ENCODE data around the gene NRCAM. TPM values are rescaled to one million over a fixed set of nuclear protein-coding genes. Genes with fewer than 3 reads are reported as not detected.

Gene NRCAM
- total RNA-seq, 6 experiments from 2014 or later, result 0.27 to 0.51 (median 0.40) TPM

GRCh38 chr7:108301387-108301786 is 154.8 kb downstream of the NRCAM start:
- no peak for TF ChIP-seq CTCF (IDR thresholded peaks at IDR 0.05)
- Mint-ChIP-seq H3K4me1 (ENCODE audit: low read depth) (peaks cover 9% of the 10 kb centered on the region), H3K36me3 (ENCODE audit: low read depth) (no peaks in the 10 kb centered on the region), H3K4me3 (no peak overlapping the region), H3K27me3 (ENCODE audit: insufficient read depth) (peaks cover 5% of the 10 kb centered on the region), H3K9me3 (no peaks in the 10 kb centered on the region), H3K27ac (no peak overlapping the region)
- no peak for DNase-seq

GRCh38 chr7:108299251-108299973 is 156.8 kb downstream of the NRCAM start:
- no peaks in the 10 kb centered on the region for H3K9me3 Mint-ChIP-seq
- TF ChIP-seq CTCF (IDR thresholded peaks at IDR 0.05), result no peak
- no peak overlapping the region for H3K4me3 Mint-ChIP-seq
- peaks cover 16% of the 10 kb centered on the region for H3K4me1 Mint-ChIP-seq (ENCODE audit: low read depth)
- peaks cover 10% of the 10 kb centered on the region for H3K27me3 Mint-ChIP-seq (ENCODE audit: insufficient read depth)
- no peaks in the 10 kb centered on the region for H3K36me3 Mint-ChIP-seq (ENCODE audit: low read depth)
- peak; percentile 7 for DNase-seq
- no peak overlapping the region for H3K27ac Mint-ChIP-seq

- DNase-seq, result no peak
- no peak overlapping the region for H3K27ac Mint-ChIP-seq
- H3K9me3 Mint-ChIP-seq, result no peaks in the 10 kb centered on the region
- H3K4me1 Mint-ChIP-seq (ENCODE audit: low read depth), result peaks cover 24% of the 10 kb centered on the region
- no peak for TF ChIP-seq CTCF (IDR thresholded peaks at IDR 0.05)
- no peaks in the 10 kb centered on the region for H3K36me3 Mint-ChIP-seq (ENCODE audit: low read depth)
- no peak overlapping the region for H3K4me3 Mint-ChIP-seq
- peaks cover 10% of the 10 kb centered on the region for H3K27me3 Mint-ChIP-seq (ENCODE audit: insufficient read depth)
These were observed 159.3 kb downstream of the NRCAM start for GRCh38 chr7:108296911-108297310.

- no peaks in the 10 kb centered on the region for H3K9me3 Mint-ChIP-seq
- H3K27me3 Mint-ChIP-seq (ENCODE audit: insufficient read depth), result peaks cover 15% of the 10 kb centered on the region
- peaks cover 23% of the 10 kb centered on the region for H3K4me1 Mint-ChIP-seq (ENCODE audit: low read depth)
- no peak for TF ChIP-seq CTCF (IDR thresholded peaks at IDR 0.05)
- DNase-seq, result no peak
- no peak overlapping the region for H3K27ac Mint-ChIP-seq
- no peak overlapping the region for H3K4me3 Mint-ChIP-seq
- H3K36me3 Mint-ChIP-seq (ENCODE audit: low read depth), result no peaks in the 10 kb centered on the region
These were observed 161.6 kb downstream of the NRCAM start for GRCh38 chr7:108294595-108294994.

- Mint-ChIP-seq H3K27ac (no peak overlapping the region), H3K4me3 (no peak overlapping the region), H3K27me3 (ENCODE audit: insufficient read depth) (peaks cover 15% of the 10 kb centered on the region; the same call in 1 of the 2 replicates), H3K9me3 (no peaks in the 10 kb centered on the region), H3K4me1 (ENCODE audit: low read depth) (peaks cover 15% of the 10 kb centered on the region), H3K36me3 (ENCODE audit: low read depth) (no peaks in the 10 kb centered on the region)
- DNase-seq, result no peak
- TF ChIP-seq CTCF (IDR thresholded peaks at IDR 0.05), result no peak
These were observed 163.1 kb downstream of the NRCAM start for GRCh38 chr7:108293149-108293612.
